Panc1 (cell line): ENCODE results near the gene PITX2. TPM values are rescaled to one million over a fixed set of nuclear protein-coding genes. Genes with fewer than 3 reads are reported as not detected.

ENCODE experiments used
- ATAC-seq: fragments of 200-7000 bp; cut with Tn5 transposase; 2 replicates; pipeline ENCODE4 v1.9.1; 2020; ENCODE audit warnings: mild to moderate bottlenecking, moderate library complexity
- BruUV-seq: library from RNA; stranded (reverse); fragments of 400-500 nt; replicated peaks from 2 replicates; lab custom pipeline; 2021; lab: Mats Ljungman, UMichigan
- CTCF ChIA-PET: fragments of 300-600 bp; sonication (Branson Sonifier 250); formaldehyde crosslinking; loops from one replicate; lab custom pipeline; 2022; ENCODE audit warnings: antibody characterized with exemption; lab: Charles Lee
- POLR2A ChIA-PET: fragments of 300-600 bp; sonication (Branson Sonifier 250); formaldehyde crosslinking; loops from one replicate; lab custom pipeline; 2022; ENCODE audit warnings: antibody characterized with exemption; lab: Charles Lee
- DNase-seq: peaks from one replicate; pipeline ENCODE4 v3.0.0-alpha.2; 2010; ENCODE audit warnings: low read depth, low spot score
- H3K27ac ChIP-seq: 2 replicates; pipeline ENCODE4 v1.5.1; 2011; ENCODE audit warnings: mild to moderate bottlenecking, low read length, inconsistent platforms
- H3K27me3 ChIP-seq: fragments of 200-500 bp; sonication (Bioruptor generic); 2 replicates; pipeline ENCODE4 v1.6.0; 2014; ENCODE audit warnings: low read length, inconsistent platforms; ENCODE audit not compliant: control insufficient read depth, insufficient read depth
- H3K36me3 ChIP-seq: fragments of 200-500 bp; sonication (Bioruptor generic); 2 replicates; pipeline ENCODE4 v1.5.1; 2014; ENCODE audit warnings: inconsistent platforms, mild to moderate bottlenecking, low read length, moderate library complexity; ENCODE audit not compliant: control insufficient read depth, insufficient read depth
- H3K4me1 ChIP-seq: 2 replicates; pipeline ENCODE4 v1.5.1; 2011; ENCODE audit warnings: inconsistent platforms, mild to moderate bottlenecking, low read length, moderate library complexity; ENCODE audit not compliant: control insufficient read depth, insufficient read depth
- H3K4me3 ChIP-seq, 2 experiments: 2 replicates each; pipeline ENCODE4 v1.5.1; 2011 to 2012; ENCODE audit warnings: low read depth in 2 of 2, low read length in 2 of 2, mild to moderate bottlenecking in 2 of 2, inconsistent platforms in 1 of 2, moderate library complexity in 1 of 2
- H3K9me3 ChIP-seq: fragments of 200-500 bp; sonication (Bioruptor generic); 2 replicates; pipeline ENCODE4 v1.5.1; 2014; ENCODE audit warnings: low read depth, mild to moderate bottlenecking, inconsistent platforms, low read length, moderate library complexity; ENCODE audit not compliant: control insufficient read depth, insufficient read depth
- POLR2AphosphoS5 ChIP-seq: IDR thresholded peaks from 2 replicates; pipeline ENCODE4 v1.6.1; 2012; ENCODE audit warnings: mild to moderate bottlenecking, low read depth, low read length, moderate library complexity
- SIN3A ChIP-seq: IDR thresholded peaks from 2 replicates; pipeline ENCODE4 v1.6.1; 2012; ENCODE audit warnings: low read depth, mild to moderate bottlenecking, low read length, moderate library complexity, borderline replicate concordance; ENCODE audit not compliant: insufficient read depth
- TCF7L2 ChIP-seq: IDR thresholded peaks from 2 replicates; pipeline ENCODE4 v1.6.1; 2011; ENCODE audit warnings: mild to moderate bottlenecking, low read depth, low read length, inconsistent platforms
- in situ Hi-C: cut with HindIII; loops from 2 replicates; pipeline ENCODE4 v1.10.0; 2016; ENCODE audit warnings: low sequenced_read_pairs, low pct_unique_long_range_greater_than_20kb
- intact Hi-C: fragments of 100-400 bp; cut with micrococcal nuclease; formaldehyde crosslinking; loops from one replicate; pipeline ENCODE4 v1.10.0; 2022; ENCODE audit not compliant: unreplicated experiment
- total RNA-seq: library from RNA; stranded (reverse); gene quantifications from one replicate; pipeline ENCODE4 v1.2.1, GENCODE V29; 2021; ENCODE audit not compliant: unreplicated experiment
- TF ChIP-seq, protein P1 (sequence below): fragments of 450-650 bp; IDR thresholded peaks from 2 replicates; pipeline ENCODE4 v1.5.1; 2017; ENCODE audit warnings: mild to moderate bottlenecking
- TF ChIP-seq, protein P2 (sequence below), 2 experiments: IDR thresholded peaks; 2 replicates each; pipeline ENCODE4 v1.6.1; 2011 to 2012; ENCODE audit warnings: low read depth in 2 of 2, control low read depth in 1 of 2, low read length in 1 of 2, mild to moderate bottlenecking in 1 of 2, moderate library complexity in 1 of 2; ENCODE audit not compliant: insufficient read depth in 1 of 2

The PITX2 gene
- total RNA-seq, 1 experiment from 2014 or later, result 0.44 TPM

DNA sequence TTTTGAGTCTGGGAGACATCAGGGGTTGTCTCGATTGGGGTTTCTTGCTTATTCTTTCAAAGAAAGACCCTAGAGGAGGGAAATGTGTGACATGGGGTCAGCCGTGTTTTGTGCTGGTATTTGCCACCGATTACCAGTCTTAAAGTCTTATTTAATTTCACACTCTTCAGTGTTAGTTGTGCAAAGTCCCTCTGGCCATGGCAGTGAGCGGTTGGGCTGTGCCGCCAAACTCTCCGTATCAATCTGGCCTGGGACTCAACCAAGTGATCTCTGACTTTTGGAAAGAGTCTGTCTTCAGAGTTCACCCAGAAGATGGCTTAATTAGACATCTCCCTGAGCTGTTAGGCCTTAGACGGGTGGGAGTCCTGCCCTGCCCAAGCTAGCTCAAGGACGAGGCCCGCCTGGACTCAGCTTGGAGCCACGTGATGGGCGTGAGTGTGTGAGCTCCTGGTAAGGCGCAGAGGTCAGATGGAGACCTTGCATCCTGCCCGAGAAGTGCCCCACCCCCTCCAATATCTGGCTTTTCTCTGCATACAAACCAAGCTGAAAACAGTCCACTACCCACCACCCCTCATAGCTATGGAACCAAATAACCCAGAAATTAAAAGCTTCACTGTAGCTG is 3.8 kb upstream of the PITX2 start:
- POLR2A ChIA-PET, result no interaction called here
- Histone ChIP-seq H3K4me3 (no peak overlapping the region), H3K27ac (no peak overlapping the region), H3K36me3 (no peaks in the 10 kb centered on the region), H3K27me3 (no peaks in the 10 kb centered on the region), H3K4me1 (no peaks in the 10 kb centered on the region), H3K9me3 (no peaks in the 10 kb centered on the region)
- ATAC-seq (no peak), DNase-seq (no peak)
- intact Hi-C loops, result no loop called here
- in situ Hi-C loops, result no loop called here
- no TSS peak for BruUV-seq
- TF ChIP-seq, protein P1, sequence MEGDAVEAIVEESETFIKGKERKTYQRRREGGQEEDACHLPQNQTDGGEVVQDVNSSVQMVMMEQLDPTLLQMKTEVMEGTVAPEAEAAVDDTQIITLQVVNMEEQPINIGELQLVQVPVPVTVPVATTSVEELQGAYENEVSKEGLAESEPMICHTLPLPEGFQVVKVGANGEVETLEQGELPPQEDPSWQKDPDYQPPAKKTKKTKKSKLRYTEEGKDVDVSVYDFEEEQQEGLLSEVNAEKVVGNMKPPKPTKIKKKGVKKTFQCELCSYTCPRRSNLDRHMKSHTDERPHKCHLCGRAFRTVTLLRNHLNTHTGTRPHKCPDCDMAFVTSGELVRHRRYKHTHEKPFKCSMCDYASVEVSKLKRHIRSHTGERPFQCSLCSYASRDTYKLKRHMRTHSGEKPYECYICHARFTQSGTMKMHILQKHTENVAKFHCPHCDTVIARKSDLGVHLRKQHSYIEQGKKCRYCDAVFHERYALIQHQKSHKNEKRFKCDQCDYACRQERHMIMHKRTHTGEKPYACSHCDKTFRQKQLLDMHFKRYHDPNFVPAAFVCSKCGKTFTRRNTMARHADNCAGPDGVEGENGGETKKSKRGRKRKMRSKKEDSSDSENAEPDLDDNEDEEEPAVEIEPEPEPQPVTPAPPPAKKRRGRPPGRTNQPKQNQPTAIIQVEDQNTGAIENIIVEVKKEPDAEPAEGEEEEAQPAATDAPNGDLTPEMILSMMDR, result no peak
- TF ChIP-seq SIN3A (no peak), POLR2AphosphoS5 (no peak), TCF7L2 (no peak)
- TF ChIP-seq, protein P2, sequence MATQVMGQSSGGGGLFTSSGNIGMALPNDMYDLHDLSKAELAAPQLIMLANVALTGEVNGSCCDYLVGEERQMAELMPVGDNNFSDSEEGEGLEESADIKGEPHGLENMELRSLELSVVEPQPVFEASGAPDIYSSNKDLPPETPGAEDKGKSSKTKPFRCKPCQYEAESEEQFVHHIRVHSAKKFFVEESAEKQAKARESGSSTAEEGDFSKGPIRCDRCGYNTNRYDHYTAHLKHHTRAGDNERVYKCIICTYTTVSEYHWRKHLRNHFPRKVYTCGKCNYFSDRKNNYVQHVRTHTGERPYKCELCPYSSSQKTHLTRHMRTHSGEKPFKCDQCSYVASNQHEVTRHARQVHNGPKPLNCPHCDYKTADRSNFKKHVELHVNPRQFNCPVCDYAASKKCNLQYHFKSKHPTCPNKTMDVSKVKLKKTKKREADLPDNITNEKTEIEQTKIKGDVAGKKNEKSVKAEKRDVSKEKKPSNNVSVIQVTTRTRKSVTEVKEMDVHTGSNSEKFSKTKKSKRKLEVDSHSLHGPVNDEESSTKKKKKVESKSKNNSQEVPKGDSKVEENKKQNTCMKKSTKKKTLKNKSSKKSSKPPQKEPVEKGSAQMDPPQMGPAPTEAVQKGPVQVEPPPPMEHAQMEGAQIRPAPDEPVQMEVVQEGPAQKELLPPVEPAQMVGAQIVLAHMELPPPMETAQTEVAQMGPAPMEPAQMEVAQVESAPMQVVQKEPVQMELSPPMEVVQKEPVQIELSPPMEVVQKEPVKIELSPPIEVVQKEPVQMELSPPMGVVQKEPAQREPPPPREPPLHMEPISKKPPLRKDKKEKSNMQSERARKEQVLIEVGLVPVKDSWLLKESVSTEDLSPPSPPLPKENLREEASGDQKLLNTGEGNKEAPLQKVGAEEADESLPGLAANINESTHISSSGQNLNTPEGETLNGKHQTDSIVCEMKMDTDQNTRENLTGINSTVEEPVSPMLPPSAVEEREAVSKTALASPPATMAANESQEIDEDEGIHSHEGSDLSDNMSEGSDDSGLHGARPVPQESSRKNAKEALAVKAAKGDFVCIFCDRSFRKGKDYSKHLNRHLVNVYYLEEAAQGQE (IDR thresholded peaks at IDR 0.05; ENCODE audit: insufficient read depth in 1 of 2, low read depth in 2 of 2, low read length in 1 of 2), result no peak
- CTCF ChIA-PET, result no interaction called here

DNA sequence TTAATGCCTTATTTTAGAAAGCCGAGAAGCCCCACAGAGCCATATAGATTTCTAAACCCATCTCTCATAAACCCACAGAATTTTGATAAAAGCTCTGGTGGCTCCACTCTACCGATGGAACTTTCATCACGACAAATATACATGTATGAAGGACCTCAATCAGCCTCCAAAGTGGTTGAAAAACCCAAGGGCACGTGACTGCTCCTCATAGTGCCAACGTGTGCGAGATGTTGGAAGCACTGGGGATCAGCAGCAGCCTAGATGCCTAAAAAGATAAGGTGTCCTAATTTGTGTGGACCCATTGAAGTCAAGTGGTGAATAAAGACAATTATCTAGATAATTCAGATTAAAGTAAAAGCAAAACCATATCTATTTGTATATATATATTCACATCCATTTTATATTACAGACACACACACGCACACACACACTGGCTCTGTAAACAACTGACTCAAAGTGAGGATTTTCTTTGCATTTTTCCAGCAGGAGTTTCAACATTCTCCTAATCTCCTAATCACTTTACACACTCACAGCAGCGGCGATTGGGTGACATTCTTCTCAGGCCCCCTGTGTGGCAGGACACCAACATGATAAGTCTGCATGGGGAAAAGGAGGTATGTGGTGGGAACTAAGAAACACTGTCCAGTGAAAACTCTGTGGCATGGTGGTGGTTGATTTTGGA is 2.8 kb upstream of the PITX2 start:
- POLR2A ChIA-PET, result no interaction called here
- no peak for ATAC-seq
- Histone ChIP-seq H3K4me1 (no peaks in the 10 kb centered on the region), H3K36me3 (no peaks in the 10 kb centered on the region), H3K9me3 (no peaks in the 10 kb centered on the region), H3K27ac (no peak overlapping the region), H3K27me3 (no peaks in the 10 kb centered on the region), H3K4me3 (no peak overlapping the region)
- CTCF ChIA-PET, result no interaction called here
- no peak for DNase-seq
- intact Hi-C loops, result no loop called here
- in situ Hi-C loops, result no loop called here
- TF ChIP-seq TCF7L2 (no peak), POLR2AphosphoS5 (no peak), SIN3A (no peak)
- TF ChIP-seq, protein P1, result no peak
- TF ChIP-seq, protein P2 (IDR thresholded peaks at IDR 0.05; ENCODE audit: insufficient read depth in 1 of 2, low read depth in 2 of 2, low read length in 1 of 2), result no peak
- BruUV-seq, result no TSS peak
